Memory B cell (primary cell): ENCODE data around the gene TAL1.
"Not testable (repeated sequence)": the region's sequence is repeated elsewhere in the genome, so short reads cannot be mapped to it uniquely, and the experiment has no call there.

Experiments
- ATAC-seq: fragments of 150-1000 bp; cut with Tn5 transposase; 2 replicates; pipeline ENCODE4 v1.10.0; 2021; ENCODE audit warnings: low read depth, mild to moderate bottlenecking, moderate library complexity
- DNase-seq, 2 donors: peaks; one replicate each; pipeline ENCODE4 v3.0.0; 2022; ENCODE audit warnings: low spot score in 2 of 2
- H3K27ac Mint-ChIP-seq: one replicate; pipeline ENCODE4 v1.8.0; 2022; ENCODE audit warnings: mild to moderate bottlenecking, moderate library complexity, mixed read lengths
- H3K27me3 Mint-ChIP-seq: one replicate; pipeline ENCODE4 v1.8.0; 2022; ENCODE audit warnings: mixed read lengths
- H3K36me3 Mint-ChIP-seq: one replicate; pipeline ENCODE4 v1.8.0; 2022; ENCODE audit warnings: mild to moderate bottlenecking, mixed read lengths
- H3K4me1 Mint-ChIP-seq: one replicate; pipeline ENCODE4 v1.8.0; 2022; ENCODE audit warnings: mixed read lengths
- H3K4me3 Mint-ChIP-seq: one replicate; pipeline ENCODE4 v1.8.0; 2022; ENCODE audit warnings: mild to moderate bottlenecking, moderate library complexity, mixed read lengths
- H3K9me3 Mint-ChIP-seq: one replicate; pipeline ENCODE4 v1.8.0; 2022; ENCODE audit warnings: mixed read lengths

The TAL1 gene

DNA sequence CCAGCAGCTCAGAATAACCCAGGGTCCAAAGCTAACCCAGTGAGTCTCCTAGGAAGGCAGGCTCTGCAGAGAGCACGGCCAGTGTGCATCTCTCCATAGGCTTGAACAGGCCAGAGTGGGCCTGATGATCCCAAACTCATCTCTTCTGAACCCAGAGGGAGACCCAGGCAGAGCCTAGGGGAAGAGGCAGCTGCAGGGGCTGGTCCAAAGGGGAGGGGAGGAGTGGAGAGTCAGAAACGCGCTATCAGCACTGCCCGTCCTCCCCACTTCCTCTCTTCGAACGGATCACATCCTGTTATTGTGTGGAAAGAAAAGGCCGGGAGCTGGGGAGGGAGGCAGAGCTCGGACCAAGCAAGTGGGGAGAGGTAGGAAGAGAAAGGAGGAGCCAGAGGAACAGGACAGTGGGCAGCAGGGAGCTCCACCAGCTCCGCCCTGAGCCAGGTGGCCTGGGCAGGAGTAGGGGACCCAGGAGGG is 20.2 kb downstream of the TAL1 start:
- Mint-ChIP-seq H3K36me3 (no peaks in the 10 kb centered on the region), H3K27ac (no peak overlapping the region), H3K4me3 (no peak overlapping the region), H3K27me3 (peaks cover 6% of the 10 kb centered on the region), H3K4me1 (no peaks in the 10 kb centered on the region), H3K9me3 (no peaks in the 10 kb centered on the region)
- ATAC-seq (no peak), DNase-seq (no peak)

DNA sequence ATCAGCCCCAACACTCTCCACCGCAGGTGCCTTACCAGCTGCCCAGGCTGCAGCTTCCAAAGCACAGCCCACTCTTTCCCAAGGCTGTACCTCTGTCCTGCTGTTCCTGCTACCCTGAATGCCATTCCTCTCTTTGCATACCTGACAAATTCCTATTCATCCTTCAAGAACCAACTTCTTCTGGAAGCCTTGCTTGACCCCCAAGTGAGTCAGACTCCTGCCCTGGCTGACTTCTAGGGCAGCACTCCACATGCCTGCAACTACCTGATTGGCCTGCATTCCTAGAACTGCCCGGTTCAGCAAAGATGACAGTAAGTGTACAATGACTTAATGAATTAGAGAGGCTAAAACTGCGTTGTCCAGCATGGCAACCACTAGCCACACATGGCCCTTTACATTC is 21.4 kb downstream of the TAL1 start:
- H3K4me1 Mint-ChIP-seq: no peaks in the 10 kb centered on the region
- no peaks in the 10 kb centered on the region for H3K36me3 Mint-ChIP-seq
- H3K27me3 Mint-ChIP-seq: peaks cover 13% of the 10 kb centered on the region
- no peaks in the 10 kb centered on the region for H3K9me3 Mint-ChIP-seq
- ATAC-seq: no peak
- H3K27ac Mint-ChIP-seq: peak overlapping the region; percentile 3
- DNase-seq: no peak
- no peak overlapping the region for H3K4me3 Mint-ChIP-seq

DNA sequence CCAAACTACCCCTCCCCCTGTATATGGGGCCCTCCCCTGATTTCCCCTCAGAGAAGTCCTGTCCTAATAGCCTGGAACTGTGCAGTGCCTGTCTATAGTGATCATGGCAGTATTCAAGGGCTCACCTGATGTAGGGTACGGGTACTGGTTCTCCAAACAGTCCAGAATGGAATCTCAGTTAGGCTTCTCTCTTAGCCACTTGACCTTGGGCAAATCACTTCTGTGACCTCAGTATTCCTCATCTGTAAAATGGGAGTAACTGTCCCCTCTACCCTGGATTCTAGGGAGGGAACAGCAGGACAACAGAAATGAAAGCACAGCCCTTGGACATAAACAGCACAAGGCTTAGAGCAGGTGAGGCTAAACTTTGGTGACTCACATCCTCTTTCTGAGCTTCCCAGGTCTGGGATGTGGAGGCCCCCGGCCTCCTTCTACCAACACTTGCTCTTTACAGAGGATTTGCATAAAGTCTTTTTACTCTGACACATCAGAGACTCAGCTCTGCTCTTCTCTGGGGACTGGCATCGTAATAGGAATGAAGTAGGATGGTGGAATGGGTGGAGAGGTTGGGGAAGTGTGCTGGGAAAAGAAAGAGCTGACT is 22.2 kb downstream of the TAL1 start:
- Mint-ChIP-seq H3K36me3 (no peaks in the 10 kb centered on the region), H3K27me3 (peaks cover 15% of the 10 kb centered on the region), H3K4me1 (no peaks in the 10 kb centered on the region), H3K27ac (no peak overlapping the region), H3K9me3 (no peaks in the 10 kb centered on the region), H3K4me3 (no peak overlapping the region)
- no peak for ATAC-seq
- DNase-seq: no peak

DNA sequence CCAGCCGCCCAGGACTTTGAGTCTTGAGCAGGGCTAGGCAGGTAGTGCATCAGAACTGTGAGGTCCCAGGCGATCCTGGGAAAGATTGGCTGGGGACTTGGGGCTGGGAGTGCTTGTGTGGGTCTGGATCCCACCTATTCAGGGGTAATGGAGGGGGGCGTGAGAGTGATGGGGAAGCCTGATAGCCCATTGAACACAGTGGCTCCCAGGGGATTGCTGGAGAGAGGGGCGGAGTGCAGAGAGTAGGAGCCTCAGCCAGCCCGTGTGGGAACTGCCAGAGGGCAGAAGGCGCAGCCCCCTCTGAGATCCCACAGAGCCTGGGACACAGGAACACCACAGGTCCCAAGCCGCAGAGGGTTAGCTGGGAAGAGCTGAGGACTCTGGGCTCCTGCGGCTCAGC is 22.9 kb downstream of the TAL1 start:
- H3K4me3 Mint-ChIP-seq: no peak overlapping the region
- H3K4me1 Mint-ChIP-seq: no peaks in the 10 kb centered on the region
- no peaks in the 10 kb centered on the region for H3K36me3 Mint-ChIP-seq
- no peak overlapping the region for H3K27ac Mint-ChIP-seq
- ATAC-seq (no peak), DNase-seq (no peak)
- no peaks in the 10 kb centered on the region for H3K9me3 Mint-ChIP-seq
- peaks cover 19% of the 10 kb centered on the region for H3K27me3 Mint-ChIP-seq

DNA sequence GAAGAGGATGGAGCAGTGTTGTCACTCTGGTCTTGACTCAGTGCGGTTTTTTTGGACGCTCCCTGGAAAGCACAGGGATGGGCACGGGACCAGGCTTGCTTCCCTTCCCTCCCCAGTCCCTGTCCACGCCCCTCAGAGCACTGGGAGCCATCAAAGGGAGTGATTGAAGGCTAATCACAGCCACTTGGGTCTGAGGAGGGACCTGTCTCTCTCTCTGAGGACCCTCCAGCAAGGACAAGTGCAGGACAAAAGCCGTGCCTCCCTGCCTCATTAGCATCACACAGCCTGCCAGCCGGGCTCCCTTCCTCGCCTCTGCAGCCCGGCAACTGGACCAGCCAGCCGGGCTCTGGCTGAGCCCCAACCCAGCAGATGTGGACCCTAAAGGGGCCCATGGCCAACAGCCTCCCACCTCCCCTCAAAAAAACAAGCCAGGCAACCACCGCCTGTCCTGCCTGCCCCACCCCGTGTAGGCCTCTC is 23.6 kb downstream of the TAL1 start:
- ATAC-seq: no peak
- no peak overlapping the region for H3K27ac Mint-ChIP-seq
- H3K4me3 Mint-ChIP-seq: no peak overlapping the region
- H3K36me3 Mint-ChIP-seq: no peaks in the 10 kb centered on the region
- no peaks in the 10 kb centered on the region for H3K9me3 Mint-ChIP-seq
- peaks cover 1% of the 10 kb centered on the region for H3K4me1 Mint-ChIP-seq
- no peak for DNase-seq
- peaks cover 19% of the 10 kb centered on the region for H3K27me3 Mint-ChIP-seq

DNA sequence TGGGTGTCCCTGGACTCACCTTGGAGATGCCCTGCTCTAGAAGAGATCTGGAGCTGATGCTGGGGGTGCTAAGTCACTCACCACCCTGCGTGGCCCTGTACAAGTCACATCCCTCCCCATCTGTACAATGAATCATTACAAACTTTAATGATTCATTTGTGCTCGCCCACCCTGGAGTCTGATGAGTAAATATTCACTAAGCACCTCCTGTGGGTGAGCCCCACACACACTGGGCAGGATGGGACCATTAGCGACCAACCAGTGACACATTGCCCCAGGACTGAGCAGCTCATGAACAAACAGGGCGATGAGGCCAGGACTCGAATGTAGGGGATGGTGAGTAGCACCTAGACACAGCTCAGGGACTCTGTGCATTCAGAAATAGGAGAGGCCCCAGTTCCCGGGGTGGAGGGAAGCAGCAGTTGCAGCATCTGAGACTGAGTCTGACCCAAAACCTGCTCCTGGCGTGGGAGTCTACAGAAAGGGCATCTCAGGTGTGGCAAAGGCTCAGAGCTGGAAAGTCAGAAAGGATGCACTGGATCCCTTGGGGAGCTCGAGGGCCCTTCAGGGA is 24.1 kb downstream of the TAL1 start:
- Mint-ChIP-seq H3K27ac (no peak overlapping the region), H3K36me3 (no peaks in the 10 kb centered on the region), H3K4me3 (no peak overlapping the region), H3K9me3 (peaks cover 2% of the 10 kb centered on the region), H3K4me1 (peaks cover 5% of the 10 kb centered on the region), H3K27me3 (peaks cover 19% of the 10 kb centered on the region)
- DNase-seq: no peak
- ATAC-seq: no peak

DNA sequence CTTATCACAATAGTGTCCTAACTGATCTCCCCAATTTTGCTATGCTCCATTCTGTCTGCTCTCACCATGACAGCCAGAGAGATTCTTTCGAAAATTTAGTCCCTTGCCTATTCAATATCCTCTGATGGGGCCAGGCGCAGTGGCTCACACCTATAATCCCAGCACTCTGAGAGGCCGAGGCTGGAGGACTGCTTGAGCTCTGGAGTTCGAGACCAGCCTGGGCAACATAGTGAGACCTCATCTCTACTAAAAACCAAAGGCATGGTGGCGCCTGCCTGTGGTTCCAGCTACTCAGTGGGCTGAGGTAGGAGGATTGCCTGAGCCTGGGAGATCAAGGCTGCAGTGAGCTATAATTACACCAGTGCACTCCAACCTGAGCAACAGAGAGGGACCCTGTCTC is 26.1 kb downstream of the TAL1 start:
- ATAC-seq: no peak
- H3K27me3 Mint-ChIP-seq: peaks cover 19% of the 10 kb centered on the region

DNA sequence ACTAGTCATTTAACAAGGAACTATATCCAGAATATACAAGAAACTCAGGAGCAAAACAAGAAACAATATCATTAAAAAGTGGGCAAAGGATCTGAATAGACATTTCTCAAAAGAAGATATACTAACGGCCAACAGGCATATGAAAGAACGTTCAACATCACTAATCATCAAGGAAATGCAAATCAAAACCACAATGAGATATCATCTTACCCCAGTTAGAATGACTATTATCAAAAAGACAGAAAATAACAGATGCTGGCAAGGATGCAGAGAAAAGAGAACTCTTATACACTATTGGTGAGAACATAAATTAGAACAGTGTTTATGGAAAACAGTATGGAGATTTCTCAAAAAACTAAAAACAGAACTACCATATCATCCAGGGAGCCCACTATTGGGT is 28.5 kb downstream of the TAL1 start:
- peaks cover 19% of the 10 kb centered on the region for H3K27me3 Mint-ChIP-seq
- H3K36me3 Mint-ChIP-seq, DNase-seq, H3K9me3 Mint-ChIP-seq, H3K27ac Mint-ChIP-seq, ATAC-seq, H3K4me3 Mint-ChIP-seq, H3K4me1 Mint-ChIP-seq: not testable (repeated sequence)

More for the DNA sequence above, 26.1 kb downstream of the TAL1 start:
- Mint-ChIP-seq H3K9me3 (peaks cover 2% of the 10 kb centered on the region), H3K4me3 (no peak overlapping the region), H3K27ac (no peak overlapping the region), H3K36me3 (no peaks in the 10 kb centered on the region), H3K4me1 (peaks cover 5% of the 10 kb centered on the region)
- DNase-seq: no peak

DNA sequence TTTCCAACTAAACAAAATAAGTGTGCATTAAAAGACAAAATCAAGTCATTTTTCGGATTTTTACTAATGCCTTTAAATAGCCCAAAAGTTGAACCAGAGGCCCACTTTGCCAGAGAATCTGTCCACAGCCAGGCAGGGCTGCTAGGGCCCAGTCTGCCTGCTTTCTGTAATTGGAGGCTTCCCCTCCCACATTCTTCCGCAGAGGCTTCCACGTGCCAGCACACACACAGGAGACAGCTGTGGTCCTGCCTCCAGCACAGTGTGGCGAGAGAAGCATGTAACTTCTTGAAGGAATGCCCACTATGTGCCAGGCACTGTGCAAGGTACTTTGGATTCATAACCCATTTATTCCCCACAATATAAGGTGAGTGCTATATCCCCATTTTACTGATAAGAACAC is 30.8 kb downstream of the TAL1 start:
- Mint-ChIP-seq H3K4me1 (peaks cover 5% of the 10 kb centered on the region), H3K27me3 (peaks cover 22% of the 10 kb centered on the region), H3K4me3 (no peak overlapping the region), H3K27ac (no peak overlapping the region), H3K36me3 (no peaks in the 10 kb centered on the region), H3K9me3 (peaks cover 2% of the 10 kb centered on the region)
- ATAC-seq (no peak), DNase-seq (no peak)

DNA sequence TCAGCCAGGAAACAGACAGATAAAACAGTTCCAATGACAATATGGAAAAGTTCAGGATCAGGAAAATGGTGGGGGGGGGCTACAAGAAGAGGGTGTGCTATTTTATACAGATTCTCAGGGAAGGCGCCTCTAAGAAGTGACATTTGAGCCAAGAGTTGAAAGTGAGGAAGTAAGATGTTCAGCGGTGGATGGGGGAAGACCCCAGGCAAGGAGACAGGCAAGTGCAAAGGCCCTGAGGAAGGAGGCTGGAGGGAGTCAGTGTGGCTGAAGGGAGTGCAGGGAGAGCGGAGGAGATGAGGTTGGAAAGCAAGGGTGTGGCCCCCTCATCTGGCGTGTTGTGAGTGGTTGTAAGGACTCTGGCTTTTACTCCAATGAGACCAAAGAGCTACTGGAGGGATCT is 33.8 kb downstream of the TAL1 start:
- DNase-seq (no peak), ATAC-seq (no peak)
- Mint-ChIP-seq H3K4me1 (peaks cover 2% of the 10 kb centered on the region), H3K4me3 (no peak overlapping the region), H3K36me3 (no peaks in the 10 kb centered on the region), H3K27me3 (peaks cover 17% of the 10 kb centered on the region), H3K9me3 (peaks cover 2% of the 10 kb centered on the region), H3K27ac (no peak overlapping the region)

DNA sequence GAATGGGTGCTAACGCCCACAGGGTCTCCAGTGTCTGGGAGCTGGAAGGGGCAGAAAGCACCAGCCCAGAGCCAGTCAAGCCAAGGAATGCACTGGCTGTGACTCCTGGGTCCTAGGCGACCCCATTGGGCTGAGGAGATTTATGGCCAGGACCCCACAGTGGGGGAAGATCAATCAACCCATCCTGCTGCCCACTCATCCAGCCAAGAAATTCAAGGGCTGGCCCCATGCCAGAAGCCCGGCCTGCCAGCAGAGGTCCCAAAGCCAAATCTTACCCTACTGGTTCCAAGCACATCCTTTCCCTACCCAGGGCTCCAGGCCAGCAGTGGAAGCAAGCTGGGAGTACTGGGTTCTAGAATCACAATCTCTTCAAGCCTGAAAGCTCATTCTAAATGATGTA is 35.4 kb downstream of the TAL1 start:
- H3K36me3 Mint-ChIP-seq: no peaks in the 10 kb centered on the region
- DNase-seq (no peak), ATAC-seq (no peak)
- no peak overlapping the region for H3K27ac Mint-ChIP-seq
- H3K4me3 Mint-ChIP-seq: no peak overlapping the region
- H3K9me3 Mint-ChIP-seq: no peaks in the 10 kb centered on the region
- peaks cover 19% of the 10 kb centered on the region for H3K27me3 Mint-ChIP-seq
- no peaks in the 10 kb centered on the region for H3K4me1 Mint-ChIP-seq

DNA sequence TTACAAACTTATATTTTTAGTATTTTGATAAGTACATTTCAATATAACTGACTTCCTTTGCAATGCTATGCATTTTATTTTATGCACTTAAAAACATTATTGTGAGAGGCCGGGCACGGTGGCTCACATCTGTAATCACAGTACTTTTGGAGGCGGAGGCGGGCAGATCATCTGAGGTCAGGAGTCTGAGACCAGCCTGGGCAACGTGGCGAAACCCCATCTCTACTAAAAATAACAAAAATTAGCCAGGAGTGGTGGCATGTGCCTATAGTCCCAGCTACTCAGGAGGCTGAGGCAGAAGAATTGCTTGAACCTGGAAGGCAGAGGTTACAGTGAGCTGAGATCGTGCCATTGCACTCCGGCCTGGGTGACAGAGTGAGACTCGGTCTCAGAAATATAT is 36.0 kb downstream of the TAL1 start:
- DNase-seq, H3K36me3 Mint-ChIP-seq, H3K4me1 Mint-ChIP-seq, ATAC-seq, H3K27ac Mint-ChIP-seq, H3K9me3 Mint-ChIP-seq, H3K4me3 Mint-ChIP-seq: not testable (repeated sequence)
- H3K27me3 Mint-ChIP-seq: peaks cover 19% of the 10 kb centered on the region

DNA sequence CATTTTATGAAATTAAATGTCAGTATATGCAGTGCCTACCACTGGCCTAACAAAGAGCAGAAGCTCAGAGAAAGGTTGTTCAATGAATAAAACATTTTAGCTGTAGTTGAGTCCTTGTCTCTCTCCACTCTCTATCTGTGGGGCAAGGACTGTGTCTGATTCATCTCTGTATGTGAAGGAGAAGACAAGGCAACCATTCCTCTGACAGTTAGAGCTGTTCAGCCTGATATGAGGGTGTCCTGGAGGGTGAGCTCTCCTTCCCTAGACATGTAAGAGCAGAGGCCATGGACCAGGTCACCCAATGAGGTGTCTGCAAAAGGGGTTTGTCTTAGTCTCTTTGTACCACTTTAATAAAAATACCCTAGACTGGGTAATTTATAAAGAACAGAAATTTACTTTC is 37.7 kb downstream of the TAL1 start:
- H3K4me1 Mint-ChIP-seq: no peaks in the 10 kb centered on the region
- H3K4me3 Mint-ChIP-seq: no peak overlapping the region
- H3K27me3 Mint-ChIP-seq: peaks cover 22% of the 10 kb centered on the region
- no peaks in the 10 kb centered on the region for H3K36me3 Mint-ChIP-seq
- no peak overlapping the region for H3K27ac Mint-ChIP-seq
- H3K9me3 Mint-ChIP-seq: no peaks in the 10 kb centered on the region
- DNase-seq (no peak), ATAC-seq (no peak)

DNA sequence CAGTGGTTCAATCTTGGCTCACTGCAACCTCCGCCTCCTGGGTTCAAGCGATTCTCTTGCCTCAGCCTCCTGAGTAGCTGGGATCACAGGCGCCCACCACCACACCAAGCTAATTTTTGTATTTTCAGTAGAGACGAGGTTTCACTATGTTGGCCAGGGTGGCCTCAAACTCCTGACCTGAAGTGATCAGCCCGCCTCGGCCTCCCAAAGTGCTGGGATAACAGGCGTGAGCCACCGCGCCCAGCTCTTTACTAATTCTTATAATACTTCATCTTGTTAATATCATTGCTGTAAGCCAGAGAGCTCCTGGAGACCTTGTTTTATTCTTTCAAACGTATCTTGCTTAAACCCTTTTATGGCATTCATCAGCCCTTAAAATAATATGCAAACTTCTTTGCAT is 38.5 kb downstream of the TAL1 start:
- H3K4me1 Mint-ChIP-seq, ATAC-seq, H3K27ac Mint-ChIP-seq, H3K4me3 Mint-ChIP-seq, H3K9me3 Mint-ChIP-seq, DNase-seq, H3K36me3 Mint-ChIP-seq: not testable (repeated sequence)
- peaks cover 15% of the 10 kb centered on the region for H3K27me3 Mint-ChIP-seq
